CD4-positive, alpha-beta T cell treated with Interleukin-21 for 1 hour (primary cell): ENCODE measurements around the gene VWF.
"Not testable (repeated sequence)": the region's sequence is repeated elsewhere in the genome, so short reads cannot be mapped to it uniquely, and the experiment has no call there.

Experiments used
- DNase-seq: peaks from one replicate; pipeline ENCODE4 v3.0.0-alpha.2; 2020

The VWF gene

DNA sequence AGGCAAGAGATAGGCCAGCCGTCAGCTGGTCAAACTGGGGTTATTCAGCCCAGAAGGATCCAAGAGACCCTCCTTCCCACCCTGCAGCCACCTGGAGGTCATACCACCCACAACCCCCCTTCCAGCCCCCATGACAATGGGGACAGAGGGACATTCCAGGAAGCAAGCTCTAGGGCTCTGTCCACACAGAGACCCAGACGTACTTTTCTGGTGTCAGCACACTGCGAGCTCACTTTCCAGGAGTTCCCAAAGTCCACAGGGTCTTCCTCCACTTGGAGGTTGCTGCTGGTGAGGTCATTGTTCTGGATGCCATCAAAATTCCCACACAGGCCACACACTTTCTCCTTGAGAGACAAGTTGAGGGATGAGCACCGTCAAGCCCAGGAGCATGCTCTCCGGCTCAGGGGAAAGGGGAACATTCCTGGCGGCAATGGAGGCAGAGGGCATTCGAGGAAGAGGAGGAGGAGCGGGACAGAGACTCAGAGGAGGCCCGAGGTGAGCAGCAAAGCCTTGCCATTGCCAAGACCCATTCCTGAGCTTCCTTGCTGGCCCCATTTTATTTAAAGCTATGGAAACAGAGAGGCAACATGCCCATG is 98.7 kb downstream of the VWF start:
- not testable (repeated sequence) for DNase-seq

- not testable (repeated sequence) for DNase-seq
Observed at GRCh38 chr12:6024066-6024465, 100.4 kb downstream of the VWF start.

- DNase-seq = no peak
Observed at GRCh38 chr12:6020930-6021329, 103.5 kb downstream of the VWF start.

DNA sequence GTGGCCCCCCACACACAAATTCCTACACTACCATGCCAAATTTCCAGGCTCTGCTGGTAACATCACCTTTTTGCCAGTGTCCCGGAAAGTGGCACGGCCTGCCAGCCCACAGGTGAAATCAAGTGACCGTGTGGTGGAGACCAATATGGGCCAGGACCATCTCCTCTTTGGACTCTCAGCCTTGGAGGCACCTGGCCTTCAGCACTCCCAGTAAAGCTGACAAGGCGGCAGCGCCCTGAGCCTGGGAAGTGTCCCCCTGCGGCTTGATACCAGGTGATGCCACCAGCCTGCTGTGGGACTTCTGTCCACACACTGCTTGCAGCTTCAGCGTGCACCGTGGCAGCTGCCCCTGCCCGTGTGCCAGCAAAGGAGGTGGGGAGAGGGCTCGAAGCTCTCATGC is 104.0 kb downstream of the VWF start:
- DNase-seq = not testable (repeated sequence)

DNA sequence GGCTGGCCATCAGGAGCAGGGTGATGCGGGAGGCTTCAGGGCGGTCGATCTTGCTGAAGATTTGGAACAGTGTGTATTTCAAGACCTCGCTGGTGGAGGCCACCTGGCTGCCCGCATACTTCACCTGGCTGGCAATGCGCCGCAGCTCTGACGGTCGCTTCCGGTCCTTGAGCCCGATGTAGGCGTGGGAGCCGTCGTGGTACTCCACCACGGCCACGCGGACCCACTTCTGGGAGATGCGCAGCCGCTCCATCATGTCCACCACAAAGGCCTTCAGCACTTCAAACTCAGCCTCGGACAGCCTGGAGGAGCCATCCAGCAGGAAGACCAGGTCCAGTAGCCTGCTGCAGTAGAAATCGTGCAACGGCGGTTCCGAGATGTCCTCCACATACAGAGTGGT is 105.2 kb downstream of the VWF start:
- not testable (repeated sequence) for DNase-seq

DNA sequence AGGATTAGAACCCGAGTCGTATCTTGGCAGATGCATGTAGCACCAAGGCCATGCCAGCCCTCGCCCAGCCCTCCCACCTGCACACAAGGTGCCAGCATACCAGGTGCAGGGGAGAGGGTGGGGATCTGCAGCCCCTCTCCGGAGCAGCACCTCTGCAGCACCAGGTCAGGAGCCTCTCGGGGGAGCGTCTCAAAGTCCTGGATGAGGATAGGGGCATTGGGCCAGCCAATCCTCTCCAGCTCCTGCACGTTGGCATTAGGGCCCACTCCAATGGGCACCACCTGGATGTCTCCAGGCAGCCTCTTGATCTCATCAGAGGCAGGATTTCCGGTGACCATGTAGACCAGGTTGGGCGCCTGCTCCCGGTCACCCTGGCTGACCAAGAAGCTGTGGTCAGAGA is 106.2 kb downstream of the VWF start:
- no peak for DNase-seq

DNA sequence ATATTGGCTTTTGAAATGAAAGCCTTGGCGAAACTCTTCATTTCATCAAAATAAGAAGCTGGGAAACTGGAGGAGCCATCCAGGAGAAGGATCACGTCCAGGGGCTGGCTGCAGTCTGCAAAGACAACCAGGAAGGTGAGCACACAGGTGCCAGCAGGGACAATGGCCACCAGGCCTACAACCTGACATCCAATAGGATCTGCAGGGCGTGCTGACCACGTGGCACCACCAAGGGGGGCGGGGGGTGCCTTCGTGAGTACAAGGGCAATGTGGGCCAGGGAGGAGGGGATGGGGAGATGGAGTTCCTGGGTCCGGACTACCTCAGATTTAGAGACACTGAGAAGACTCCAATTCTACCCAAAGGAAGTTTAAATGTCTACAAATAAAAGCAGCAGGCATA is 107.7 kb downstream of the VWF start:
- DNase-seq = no peak

DNA sequence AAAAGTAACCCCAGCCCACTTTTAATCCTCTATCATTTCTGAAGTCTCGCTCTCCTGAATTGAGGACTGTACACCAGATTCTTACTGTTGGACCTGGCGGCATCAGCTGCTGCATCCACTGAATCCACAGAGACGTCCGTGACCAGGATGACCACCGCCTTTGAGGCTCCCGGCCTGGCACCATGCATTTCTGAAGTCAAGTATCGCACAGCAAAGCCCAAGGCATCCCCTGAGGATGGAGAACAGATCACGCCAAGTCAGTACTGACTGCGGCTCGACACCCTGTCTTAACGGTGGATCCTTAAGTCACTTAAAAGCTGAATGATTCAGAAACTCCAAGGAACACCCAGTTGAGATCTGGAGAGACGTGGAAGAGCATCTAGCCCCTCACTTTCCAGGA is 108.5 kb downstream of the VWF start:
- DNase-seq = not testable (repeated sequence)

GRCh38 chr12:6015271-6015670 is 109.2 kb downstream of the VWF start:
- not testable (repeated sequence) for DNase-seq

GRCh38 chr12:6010631-6011350 is 113.7 kb downstream of the VWF start:
- DNase-seq = not testable (repeated sequence)

- DNase-seq = no peak
Observed at GRCh38 chr12:5997260-5997659, 127.2 kb downstream of the VWF start.

- DNase-seq = no peak
Observed at GRCh38 chr12:5996459-5996858, 128.0 kb downstream of the VWF start.

GRCh38 chr12:5989621-5990020 is 134.8 kb downstream of the VWF start:
- DNase-seq = no peak

GRCh38 chr12:5988659-5989116 is 135.8 kb downstream of the VWF start:
- peak; percentile 63 for DNase-seq

DNA sequence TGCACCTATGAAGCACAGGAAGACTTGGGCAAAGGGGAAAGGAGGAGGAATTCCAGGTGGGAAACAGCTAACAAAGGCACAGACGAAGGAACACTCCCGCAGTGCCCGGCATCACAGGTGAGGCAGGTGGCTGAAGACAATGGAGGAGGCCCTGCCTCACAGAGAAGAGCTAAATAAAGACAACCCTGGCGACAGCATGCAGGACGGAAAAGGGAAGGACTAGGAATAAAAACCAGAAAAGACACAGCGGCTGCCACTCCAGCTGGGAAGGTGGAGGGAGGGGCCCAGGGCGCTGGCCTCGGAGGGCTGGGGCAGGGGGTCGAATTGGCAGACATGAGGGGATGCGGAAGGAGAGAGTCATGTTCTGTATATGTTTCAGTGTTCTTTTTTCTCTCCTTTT is 136.4 kb downstream of the VWF start:
- DNase-seq = no peak

DNA sequence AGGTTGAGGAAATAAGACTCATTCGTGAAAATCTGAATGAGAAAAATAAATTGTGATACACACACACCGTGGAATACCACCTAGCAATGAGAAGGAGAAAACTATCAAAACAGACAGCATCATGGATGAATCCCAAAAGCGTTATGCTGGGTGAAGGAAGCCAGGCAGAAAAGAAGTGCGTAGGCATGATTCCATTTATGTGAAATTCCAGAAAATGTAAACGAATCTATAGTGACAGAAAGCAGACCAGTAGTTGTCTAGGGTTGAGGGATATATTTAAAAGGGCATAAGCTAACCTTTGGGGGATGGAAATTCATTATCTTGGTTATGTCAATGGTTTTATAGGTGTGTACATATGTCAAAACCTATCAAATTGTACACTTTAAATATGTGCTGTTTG is 136.9 kb downstream of the VWF start:
- DNase-seq = no peak

DNA sequence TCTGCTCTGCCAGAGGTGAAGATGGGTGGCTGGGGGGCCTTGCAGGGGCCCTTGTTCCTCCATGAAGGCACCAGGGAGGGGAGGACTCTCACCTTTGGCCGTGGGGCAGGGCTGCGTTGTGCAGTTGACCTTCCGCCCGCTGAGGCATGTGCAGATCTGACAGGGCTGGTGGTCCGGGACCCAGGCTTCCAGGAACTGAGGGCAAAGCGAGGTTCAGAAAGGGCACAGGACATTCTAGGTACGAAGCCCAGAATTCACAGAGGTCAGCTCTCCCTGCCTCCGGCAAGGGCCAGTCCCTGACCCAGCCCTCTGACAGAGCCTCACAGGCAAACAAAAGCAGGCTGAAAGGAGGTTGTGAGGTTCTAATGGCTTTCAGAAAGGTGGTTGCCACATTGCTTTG is 139.0 kb downstream of the VWF start:
- DNase-seq = no peak

DNA sequence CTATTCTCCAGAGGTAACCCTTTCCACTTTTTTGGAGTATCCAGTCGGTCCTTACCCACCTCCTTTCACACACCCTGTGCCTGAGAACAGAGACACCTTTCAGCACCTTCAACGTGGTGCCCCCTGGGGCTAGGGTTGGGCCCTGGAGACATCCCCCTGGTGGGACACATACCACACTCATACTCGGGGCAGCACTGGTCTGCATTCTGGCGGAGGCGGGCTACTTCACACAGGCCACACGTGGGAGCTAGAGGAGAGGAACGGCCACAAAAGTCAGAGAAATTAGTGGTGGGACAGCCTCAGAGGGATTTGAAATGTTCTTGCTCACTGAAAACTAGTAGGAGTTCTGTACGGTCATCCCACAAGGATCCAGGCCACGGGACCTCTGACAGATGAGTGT is 139.6 kb downstream of the VWF start:
- DNase-seq = no peak

- DNase-seq = no peak
Observed at GRCh38 chr12:5982106-5982505, 142.4 kb downstream of the VWF start.

- no peak for DNase-seq
Observed at GRCh38 chr12:5977556-5977955, 146.9 kb downstream of the VWF start.

DNA sequence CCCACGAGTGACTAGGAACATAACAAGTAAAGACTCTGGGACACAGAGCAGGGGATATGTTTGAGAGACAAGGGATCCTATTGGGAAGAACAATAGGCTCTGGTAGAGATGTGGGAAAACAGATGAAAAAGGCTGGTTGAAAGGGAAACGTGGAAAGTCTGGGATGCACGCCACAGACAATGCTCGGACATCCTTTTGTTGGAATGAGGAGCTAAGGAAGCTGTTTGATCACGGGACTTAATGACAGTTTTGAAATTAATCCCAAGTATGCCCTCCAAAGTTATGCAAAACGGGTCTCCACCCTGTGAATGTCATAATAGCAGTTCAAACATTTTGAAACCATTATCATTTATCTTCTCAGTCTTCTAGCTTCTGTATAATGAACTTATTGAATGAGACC is 147.8 kb downstream of the VWF start:
- no peak for DNase-seq

DNA sequence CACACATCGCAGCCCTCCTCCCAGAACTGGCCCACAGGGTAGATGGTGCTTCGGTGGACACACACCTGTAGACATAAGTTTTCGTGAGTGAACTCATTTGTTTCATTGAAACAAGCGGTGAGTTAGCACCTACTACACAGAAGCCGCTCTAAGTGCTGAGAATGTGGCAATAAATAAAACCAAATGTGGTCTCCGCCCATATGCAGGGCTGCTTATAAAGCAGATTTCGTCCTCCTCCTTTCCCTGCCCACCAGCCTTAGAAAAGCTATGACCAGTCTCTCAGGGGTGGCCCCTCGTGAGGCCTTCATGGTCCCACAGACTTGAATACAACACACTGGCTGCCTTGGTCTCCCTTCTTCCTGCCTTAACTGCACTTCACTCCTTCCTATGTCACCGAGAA is 148.3 kb downstream of the VWF start:
- no peak for DNase-seq

DNA sequence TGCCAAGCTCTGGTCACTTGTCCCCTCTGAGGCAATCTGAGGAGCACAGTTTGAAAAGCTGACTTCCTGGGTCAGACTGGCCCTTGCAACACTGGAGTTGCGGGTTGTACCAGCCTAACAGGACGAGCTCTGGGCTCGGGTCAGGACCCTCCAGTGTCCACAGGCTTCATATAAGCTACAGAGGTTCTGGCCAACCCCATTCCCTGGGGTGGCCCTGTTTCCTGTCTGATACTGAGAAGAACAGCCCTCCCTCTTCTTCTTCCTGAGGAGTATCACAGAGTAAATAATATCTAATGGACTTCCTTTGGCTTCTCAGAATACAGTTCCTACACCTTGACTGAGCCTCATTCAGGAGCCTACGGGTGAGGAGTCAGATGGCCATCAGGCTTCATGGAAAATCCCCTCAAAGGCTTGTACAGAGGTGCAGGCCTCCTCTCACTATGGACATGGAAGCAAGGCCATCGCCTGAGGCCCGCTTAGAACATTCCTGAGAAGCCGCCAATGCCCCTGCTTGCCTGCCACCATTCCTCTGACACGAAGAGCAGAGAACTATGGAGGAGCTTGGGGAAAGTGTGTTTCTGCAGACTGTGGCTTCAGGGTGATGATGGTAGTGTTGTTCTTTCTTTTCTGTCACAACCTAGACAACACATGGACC is 150.9 kb downstream of the VWF start:
- no peak for DNase-seq

GRCh38 chr12:5972387-5972786 is 152.1 kb downstream of the VWF start:
- no peak for DNase-seq
